ENCODE measurements around the gene NPAS3.

The NPAS3 gene

DNA sequence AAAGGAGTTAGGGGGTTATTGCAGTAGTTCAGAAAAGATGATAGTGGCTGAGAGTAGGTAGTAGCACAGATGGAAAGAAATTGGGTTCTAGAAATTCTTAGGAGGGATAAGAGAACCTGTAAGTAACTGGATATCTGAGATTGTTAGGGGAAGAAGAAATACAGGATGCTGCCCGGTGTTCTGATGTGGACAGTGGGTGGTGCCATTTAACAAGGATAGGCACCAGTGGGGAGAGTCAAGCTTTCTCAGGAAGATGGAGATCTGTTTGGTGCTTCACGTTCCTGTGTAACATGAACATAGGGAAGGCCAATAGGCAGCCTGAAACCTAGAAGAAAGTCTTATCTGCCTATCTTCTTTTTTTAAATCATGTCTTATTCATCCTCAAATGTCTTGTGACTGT, 245.9 kb downstream of the NPAS3 start:
- DNase-seq (ENCODE audit: low read depth): no peak

DNA sequence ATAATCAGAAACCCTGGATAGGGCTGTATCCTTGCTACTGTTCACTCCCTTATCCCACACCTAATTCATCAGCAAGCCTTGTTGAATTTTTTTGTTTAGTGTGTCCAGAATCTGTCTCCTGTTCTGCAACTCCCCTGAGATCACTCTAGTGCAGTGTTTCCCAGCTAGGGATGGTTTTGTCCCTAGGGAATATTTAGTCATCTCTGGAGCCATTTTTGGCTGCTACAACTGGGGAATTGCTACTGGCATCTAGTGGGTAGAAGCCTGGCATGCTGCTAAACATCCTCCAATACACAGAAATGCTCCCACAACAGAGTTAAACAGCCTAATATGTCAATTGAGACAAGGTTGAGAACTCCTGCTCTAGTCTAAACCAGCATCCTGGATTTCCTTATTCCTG, 248.0 kb downstream of the NPAS3 start:
- DNase-seq (ENCODE audit: low read depth): no peak

DNA sequence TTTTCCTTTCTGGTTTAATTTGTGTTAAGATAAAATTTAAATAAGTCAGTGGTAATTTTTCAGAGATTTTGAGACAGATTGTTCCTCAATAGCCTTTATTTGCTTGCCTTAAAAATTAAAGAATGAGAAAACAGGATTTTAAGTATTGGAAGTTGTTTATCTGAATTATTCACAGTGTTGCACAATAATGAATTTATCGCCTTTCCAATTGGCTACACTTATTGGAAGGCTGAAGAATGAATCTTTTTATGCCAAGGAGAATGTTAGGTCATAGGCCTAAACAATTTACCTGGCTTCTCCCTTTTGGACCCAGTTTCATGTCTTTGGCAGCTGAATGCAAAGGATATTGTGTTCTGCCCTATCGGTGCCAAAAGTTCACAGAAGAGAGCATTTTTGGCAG, 250.2 kb downstream of the NPAS3 start:
- DNase-seq (ENCODE audit: low read depth): no peak

DNA sequence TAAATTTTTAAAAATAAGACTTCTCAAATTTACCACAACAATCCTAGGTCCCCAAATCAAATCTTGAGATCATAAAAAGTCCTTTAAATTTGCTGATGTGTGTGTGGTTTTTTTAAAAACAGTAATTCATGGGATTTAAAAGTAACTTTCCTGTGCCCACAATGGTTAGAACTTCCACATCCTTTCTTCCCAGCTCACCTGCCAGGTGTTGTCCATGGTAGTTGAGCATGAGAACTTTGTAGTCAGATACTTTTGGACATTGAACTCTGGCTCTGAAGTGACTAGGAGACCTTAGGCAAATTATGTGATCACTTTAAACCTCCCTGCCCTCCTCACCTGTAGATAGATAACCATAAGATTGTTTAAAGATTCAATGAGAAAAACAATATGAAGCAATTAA, 253.2 kb downstream of the NPAS3 start:
- DNase-seq (ENCODE audit: low read depth): no peak

DNA sequence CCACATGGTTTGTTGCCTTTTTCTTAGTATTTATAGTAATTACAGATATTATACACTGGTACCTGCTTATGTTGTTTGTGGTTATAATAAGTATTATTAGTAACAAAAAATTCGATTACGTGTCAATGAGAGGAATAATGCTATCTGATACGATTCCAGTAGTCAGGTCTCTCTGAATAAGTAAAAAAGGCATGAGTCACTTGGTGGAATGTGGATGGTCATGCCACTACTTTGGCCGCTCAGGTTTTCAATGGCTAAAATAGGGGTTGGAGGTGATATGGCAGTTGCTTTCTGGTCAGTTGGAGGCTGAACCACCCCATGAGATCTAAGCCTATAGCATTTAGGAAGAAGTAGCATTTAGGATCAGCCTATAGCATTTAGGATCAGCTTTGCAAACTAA, 255.9 kb downstream of the NPAS3 start:
- no peak for DNase-seq (ENCODE audit: low read depth)

DNA sequence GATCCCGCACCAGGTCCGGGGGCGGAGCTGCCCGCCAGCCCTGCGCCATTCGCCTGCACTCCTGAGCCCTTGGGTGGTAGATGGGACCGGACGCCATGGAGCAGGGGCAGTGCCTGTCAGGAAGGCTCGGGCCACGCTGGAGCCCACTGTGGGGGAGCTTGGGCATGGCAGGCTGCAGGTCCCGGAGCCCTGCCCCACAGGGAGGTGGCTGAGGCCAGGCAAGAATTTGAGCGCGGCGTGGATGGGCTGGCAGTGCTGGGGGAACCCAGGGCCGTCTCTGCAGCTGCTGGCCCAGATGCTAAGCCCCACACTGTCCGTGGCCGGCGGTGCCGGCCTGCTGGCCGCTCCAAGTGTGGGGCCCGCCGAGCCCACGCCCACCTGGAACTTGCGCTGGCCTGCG, 260.0 kb downstream of the NPAS3 start:
- DNase-seq (ENCODE audit: low read depth): no peak

DNA sequence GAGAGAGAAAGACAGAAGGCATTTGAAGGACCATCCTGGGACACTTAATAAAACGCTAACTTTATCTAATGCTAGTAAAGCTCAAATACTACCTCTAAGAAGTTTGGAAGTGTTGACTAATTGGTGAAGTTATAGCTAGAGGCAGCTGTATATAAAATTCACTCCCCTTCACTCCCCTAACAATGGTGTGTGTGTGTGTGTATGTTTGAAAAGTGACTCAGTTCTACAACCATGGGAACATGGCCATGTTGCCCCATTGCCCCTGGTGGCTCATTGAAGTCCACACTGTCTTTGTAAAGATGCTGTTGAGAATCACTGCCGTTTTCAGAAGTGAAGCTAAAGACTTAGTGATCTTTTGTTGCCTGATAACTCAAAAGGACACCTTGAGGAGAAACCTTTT, 262.4 kb downstream of the NPAS3 start:
- DNase-seq (ENCODE audit: low read depth): no peak

DNA sequence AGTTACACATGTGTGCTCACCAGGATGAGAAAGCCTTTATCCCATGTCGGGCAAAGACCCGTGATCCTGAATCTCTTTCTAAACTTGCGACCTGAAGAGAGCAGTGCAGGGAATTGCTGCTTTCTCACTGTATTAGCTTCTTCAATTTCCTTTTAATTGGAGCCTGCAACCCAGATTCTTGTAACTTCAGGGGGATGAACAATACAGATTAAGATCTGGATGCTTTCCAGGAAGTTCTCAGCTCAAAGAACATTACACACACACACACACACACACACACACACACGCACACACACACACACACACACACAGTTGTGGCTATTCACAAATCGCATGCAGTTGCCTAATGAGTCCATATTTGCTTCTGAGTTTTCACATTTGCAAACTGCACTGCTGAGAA, 268.3 kb downstream of the NPAS3 start:
- DNase-seq (ENCODE audit: low read depth): no peak

DNA sequence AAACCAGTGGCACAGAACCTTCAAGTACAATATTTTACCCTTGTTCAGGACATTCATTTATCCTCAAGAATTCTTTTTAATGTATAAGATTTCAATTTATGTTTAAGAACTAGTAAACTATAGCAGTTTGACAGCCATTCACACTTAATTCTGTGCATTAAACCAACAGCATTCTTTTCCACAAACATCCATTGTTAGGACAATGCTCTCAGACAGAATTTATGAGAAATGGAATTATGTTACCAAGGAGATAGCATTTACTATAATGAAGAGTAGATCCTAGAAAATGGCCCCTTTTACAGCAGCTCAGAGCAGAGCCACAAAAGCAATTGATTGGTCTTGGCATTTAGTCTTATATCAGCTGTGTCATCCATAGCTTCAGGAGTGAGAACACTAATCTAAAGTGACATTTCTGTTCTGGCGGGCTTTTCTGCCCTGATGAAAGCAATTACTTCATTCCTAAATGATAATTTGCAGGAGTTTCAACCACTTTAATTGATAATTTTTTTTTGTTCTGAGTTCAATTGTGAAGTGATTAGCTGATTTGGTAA, 268.9 kb downstream of the NPAS3 start:
- DNase-seq (ENCODE audit: low read depth): no peak

DNA sequence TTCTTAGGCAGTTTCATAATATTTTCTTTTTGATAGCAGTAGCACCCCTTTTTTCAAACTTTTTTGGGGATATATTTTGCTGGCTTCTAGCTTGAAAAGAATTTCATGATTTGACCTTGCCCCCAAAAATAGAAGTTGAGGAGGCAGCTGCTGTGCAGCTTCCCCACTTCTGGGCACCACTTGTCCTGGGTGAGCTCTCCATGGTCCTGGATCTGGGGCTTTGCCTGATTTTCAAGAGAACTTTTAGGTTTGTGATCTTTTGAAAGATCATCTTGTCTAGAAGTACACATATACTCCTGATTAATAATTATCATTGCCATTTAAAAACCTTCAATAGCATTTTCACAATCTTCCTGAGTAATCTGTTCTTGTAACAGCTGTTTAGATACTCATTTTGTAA, 271.6 kb downstream of the NPAS3 start:
- DNase-seq (ENCODE audit: low read depth): peak; percentile 2

DNA sequence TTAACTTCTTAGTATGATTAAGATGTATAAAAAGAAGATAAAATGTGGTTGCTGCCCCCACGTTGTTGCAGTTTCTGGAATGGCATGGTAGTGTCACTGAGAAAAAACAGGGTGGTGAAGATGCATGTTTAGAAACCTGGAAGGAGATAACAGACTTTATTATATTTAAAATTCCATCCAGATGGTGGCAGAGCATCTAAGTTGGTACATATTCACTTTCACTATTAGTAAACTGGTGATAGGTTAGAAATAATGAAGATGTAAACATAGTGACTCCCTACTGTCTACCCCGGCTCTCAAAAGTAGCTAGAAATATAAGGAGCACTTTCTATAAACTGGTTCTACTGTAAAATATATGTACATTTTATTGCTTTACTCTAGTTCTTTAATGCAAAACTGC, 279.3 kb downstream of the NPAS3 start:
- DNase-seq (ENCODE audit: low read depth): no peak

DNA sequence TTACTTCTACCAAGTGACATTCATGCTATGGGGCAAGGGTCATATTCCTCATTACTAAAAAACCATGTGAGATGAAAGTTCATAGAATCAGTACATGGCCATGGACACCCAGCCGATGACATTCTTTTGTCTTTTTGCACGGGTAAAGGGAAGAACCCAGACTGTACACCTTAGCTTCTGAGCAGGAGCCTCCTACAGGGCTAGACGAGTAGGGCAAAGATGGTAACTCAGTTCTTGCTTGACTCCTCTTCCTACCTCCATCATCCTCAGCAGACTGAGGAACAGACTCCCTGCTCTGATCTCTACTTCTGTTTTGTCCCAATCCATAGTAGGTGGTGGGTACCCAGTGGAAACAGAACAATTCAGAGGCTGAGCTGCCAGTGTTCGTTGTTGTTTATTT, 281.3 kb downstream of the NPAS3 start:
- no peak for DNase-seq (ENCODE audit: low read depth)

DNA sequence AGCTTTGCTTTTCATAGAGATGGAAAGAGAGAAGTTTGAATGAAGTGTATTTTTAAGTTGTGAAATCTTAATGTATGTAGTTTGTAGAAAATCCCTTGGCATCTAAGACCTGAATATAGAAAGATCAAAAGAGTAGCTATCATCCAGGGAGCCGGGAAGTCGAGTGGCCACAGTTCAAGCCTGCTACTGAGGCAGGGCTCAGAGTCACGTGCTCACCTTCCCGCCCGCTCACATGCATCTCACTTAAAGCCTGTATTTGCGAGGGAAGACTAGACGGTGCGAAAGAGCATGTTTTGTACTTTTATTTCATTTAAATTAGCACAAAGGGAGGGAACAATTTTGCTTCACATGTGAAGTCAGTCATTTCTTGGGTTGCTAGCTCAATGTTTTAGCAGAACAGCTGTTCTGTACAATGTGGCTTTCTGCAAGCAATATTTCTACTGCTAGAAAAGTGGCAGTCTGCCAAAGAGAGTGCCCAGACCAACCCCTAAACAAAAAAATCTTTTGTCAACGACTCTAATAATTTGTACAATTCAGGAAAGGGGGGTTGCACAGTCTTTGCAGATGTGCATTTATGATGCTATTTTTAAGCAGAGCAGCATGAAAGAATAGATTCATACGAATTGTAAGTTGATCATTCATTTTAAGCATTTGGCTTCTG, 290.7 kb downstream of the NPAS3 start:
- DNase-seq (ENCODE audit: low read depth): no peak

DNA sequence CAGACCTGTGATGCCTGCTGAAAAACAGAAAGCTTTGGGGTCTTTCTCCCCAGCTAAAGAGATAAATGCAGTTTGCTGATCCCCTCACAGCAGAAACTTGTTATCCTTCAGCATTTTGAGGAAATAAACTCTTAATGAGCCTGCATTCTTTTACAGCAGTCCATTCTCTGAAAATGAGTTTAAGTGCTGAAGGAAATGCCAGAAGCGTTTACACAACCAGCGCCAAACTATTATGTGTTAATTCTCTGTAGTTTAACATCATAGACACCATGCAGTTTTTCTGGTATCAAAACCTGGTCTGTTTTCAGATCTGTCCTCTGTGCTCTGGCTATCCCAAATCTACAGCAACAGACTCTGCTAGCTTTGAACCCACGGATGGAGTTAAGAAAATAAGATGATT, 291.3 kb downstream of the NPAS3 start:
- no peak for DNase-seq (ENCODE audit: low read depth)

DNA sequence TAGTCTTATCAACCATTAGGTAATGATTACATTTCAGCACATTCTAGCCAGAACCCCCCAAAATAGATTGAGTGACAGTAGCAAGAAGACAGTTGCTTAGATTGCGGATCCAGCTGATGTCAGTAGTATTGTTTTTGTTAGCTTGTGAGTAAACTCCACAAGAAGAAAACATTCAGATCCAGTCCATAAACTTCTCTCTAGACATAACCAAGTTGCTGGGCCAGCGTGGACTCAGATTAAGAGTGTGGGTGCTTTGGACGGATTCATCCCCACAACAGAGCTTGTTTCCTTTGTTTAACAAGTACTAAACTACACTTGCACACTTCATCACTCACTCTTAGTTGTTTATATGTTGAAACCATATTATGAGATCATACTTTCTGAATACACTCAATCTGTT, 293.4 kb downstream of the NPAS3 start:
- no peak for DNase-seq (ENCODE audit: low read depth)

DNA sequence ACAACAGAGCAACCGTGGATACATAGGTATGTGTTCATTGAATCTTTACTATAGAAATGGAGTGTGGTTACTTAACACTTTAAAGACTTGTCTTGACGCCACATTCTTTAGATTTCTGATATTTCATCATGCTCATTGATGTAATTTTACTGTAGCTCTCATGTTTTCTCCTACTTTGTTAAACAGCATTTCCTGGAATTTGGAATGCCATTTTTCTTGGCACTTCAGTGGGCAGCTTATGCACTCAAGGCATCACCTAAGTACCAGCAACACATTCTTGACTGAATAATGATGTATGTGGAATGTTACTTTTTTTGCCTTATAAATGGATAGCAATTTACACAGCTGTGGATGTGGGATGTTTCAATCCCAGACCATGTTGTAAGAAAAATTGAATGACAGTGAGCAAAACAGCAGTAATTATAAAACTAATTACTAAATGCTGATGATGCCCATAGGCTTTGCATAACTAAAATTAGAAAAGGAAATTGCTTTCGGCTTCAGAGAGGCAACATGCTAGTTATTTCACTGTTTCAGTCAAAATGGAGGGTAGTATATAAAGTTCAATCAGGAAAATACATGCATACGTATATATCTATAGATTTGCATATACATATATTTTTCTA, 298.5 kb downstream of the NPAS3 start:
- DNase-seq (ENCODE audit: low read depth): no peak

DNA sequence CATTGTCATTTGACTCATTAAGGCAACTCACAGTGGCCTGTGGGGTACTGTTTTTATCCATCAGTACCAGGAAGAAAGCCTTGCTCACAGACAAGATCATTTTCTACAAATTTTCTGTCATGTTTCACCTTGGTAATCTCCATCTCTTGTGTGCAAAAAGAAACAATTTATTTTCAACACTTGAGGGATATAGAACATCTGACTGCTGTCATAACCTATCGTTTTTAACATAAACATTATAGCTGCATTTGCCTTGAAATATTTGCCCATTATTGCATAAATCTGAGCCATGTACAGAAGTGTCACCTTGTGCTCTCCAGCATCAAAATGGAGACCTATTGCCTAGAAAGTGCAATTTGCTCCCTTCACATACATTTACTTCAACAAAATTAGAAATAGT, 300.8 kb downstream of the NPAS3 start:
- DNase-seq (ENCODE audit: low read depth): no peak

DNA sequence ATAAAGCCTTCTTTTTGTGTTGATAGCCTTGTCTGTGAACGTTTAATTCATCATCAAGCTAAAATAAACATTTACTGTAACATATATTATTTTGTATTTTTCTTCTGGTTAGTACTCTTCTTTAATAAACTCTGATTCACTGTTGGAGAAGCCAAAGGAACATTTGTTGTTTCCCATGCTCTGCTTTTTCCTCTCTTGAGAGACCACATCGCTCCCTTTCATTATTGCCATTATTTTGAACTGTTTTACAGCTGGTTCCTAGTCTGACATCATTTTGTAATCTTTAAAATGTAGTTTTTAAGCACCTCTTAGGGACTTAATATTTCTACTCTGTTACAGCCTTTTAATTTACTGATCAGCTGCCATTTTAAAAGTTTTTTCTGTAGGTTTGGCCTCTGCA, 301.8 kb downstream of the NPAS3 start:
- DNase-seq (ENCODE audit: low read depth): no peak

DNA sequence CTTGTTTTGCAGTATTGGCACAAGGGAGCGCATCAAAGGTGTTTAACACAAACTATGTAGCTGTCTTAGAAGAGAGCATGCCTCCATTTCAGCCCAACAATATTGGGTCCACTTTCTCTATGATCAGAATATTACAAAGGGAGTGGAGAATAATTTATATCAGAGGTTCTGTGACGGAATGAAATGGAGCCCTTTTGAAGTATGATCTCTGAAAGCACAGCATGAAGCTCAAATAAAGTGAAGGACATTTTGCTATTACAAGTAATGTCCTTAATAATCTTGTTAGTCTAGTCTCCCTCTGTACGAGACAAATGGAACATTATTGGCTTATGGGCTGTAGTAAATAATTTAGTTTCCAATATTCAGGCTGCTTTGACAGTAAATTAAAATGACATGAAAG, 302.7 kb downstream of the NPAS3 start:
- DNase-seq (ENCODE audit: low read depth): no peak

DNA sequence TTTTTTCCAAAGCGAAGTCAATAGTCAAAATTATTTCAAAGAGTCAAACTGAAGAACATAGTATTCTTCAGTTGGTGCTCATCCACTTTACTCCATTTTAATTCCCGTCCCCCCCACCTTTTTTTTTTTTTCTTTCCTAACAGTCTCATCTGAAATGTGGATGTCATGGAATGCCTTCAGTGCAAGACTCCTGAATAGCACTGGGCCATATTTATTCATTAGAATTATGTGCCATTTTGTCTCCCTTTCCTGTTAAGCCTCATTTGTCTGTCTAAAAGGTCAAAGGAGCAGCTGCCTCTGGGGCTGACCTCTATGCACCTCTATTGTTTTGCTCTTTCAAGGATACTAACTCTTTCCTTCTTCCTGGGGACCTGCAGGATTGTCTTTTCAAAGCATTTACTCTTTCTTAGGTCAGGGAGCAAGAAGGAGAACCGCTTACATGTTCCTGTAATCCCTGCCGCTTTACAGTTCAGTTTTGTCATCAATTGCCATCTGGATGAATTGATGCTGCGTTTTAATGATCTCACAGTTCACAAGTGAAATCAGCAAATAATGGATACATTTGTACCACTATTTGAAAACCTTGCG, 310.6 kb downstream of the NPAS3 start:
- DNase-seq (ENCODE audit: low read depth): no peak

DNA sequence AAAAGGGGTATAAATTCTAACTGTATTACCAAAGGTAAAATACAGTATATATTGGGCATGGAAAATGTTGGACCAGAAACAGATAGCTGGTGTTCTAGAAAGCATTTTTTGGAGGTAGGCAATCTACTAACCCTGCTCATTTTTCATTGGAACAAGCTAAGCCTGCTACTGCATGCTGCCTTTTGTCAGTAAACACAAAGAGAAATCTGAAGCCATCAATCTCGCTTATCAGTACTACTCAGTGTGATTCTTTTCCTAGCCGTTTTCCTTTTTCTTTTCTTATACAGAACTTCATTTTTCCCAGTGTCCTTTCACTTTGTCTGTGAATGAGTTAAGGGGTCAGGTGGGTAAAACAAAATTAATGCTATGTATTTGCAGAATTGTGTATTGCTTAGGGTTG, 312.3 kb downstream of the NPAS3 start:
- no peak for DNase-seq (ENCODE audit: low read depth)

DNA sequence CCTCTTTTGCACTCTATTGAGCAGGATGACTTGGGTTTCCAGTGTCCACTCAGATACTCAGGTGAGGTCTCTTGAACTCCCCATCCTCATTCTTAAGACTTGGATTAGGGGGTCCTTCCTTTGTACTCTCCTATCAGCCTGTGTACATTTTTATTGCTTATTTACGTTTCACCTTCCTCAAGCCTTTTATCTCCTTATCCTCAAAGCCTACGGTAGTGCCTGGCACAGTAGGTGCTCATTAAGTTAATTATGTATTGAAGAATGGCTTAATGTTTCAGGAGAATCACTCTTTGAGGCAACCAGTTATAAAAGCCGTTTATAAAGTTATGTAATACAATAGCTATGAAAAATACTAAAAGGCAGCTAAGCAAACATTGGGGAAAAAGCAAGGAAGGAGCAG, 315.7 kb downstream of the NPAS3 start:
- no peak for DNase-seq (ENCODE audit: low read depth)

DNA sequence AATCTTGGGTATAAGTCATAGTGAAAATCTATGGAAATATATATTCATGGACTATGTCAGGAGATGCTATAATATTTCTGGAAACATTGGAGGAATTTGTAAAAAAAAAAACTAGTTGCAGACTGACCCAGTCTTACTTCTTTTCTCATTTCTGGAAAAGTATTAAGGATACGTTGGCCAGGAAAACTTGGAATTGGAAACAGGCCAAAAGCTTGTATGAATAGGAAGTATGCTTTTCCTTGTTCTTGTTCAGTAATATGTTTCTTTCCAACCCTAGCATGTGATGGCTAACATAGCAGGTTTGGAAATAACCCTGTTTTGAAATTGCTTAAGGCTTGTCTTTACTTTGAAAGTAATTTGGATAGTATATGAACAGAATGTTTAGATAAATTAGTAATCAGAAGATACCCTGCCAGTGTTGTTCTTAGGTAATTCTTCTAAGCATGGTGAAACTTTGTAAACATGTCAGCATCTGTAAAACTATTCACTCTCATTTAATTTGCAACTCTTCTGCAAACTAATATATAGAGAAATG, 316.2 kb downstream of the NPAS3 start:
- DNase-seq (ENCODE audit: low read depth): no peak

All from stromal cell of bone marrow (primary cell).